Esophagus muscularis mucosa (tissue), 4 donors: ENCODE results near the gene TNP1.

Experiments used
- CTCF ChIP-seq, 3 experiments: fragments of 200-600 bp in 2 of 3; fragments of 450-650 bp in 1 of 3; sonication (generic) in 2 of 3; IDR thresholded peaks; one replicate each; pipeline ENCODE4 v1.5.1; 2017 to 2019; ENCODE audit warnings: antibody characterized with exemption in 3 of 3, mild to moderate bottlenecking in 2 of 3, moderate library complexity in 1 of 3
- EP300 ChIP-seq: sonication (generic); formaldehyde crosslinking; IDR thresholded peaks from one replicate; pipeline ENCODE4 v1.6.1; 2017; ENCODE audit warnings: antibody characterized with exemption
- POLR2A ChIP-seq: fragments of 450-650 bp; IDR thresholded peaks from one replicate; pipeline ENCODE4 v1.6.1; 2017; ENCODE audit warnings: antibody characterized with exemption, moderate library complexity, mild to moderate bottlenecking, low read depth
- POLR2AphosphoS5 ChIP-seq, 2 donors: sonication (generic); formaldehyde crosslinking; IDR thresholded peaks; one replicate each; pipeline ENCODE4 v1.6.1; 2017; ENCODE audit warnings: antibody characterized with exemption in 2 of 2

- TF ChIP-seq POLR2AphosphoS5 (IDR thresholded peaks at IDR 0.05), result no peak
- no peak for TF ChIP-seq CTCF (IDR thresholded peaks at IDR 0.05)
- no peak for TF ChIP-seq EP300
- no peak for TF ChIP-seq POLR2A
Observed at GRCh38 chr2:216819766-216820165, 40.1 kb downstream of the TNP1 start.
